B cell (primary cell): ENCODE data around the gene BBIP1.

ENCODE experiments used
- CTCF ChIP-seq: fragments of 200-600 bp; IDR thresholded peaks from one replicate; pipeline ENCODE4 v1.8.0; 2022; ENCODE audit warnings: antibody characterized with exemption, mild to moderate bottlenecking
- EZH2 ChIP-seq: IDR thresholded peaks from 2 replicates; pipeline ENCODE4 v1.6.1; 2012; ENCODE audit warnings: borderline replicate concordance, low read depth, mild to moderate bottlenecking, moderate library complexity, low read length; ENCODE audit not compliant: insufficient read depth, poor library complexity, severe bottlenecking

- TF ChIP-seq EZH2 (no peak), CTCF (no peak)
These were observed 55.0 kb downstream of the BBIP1 start for GRCh38 chr10:110863956-110864355.
